Measurements from ENCODE around the gene AURKAIP1. TPM values are rescaled to one million over a fixed set of nuclear protein-coding genes. Genes with fewer than 3 reads are reported as not detected.

Gene AURKAIP1
- total RNA-seq, 1 experiment from 2014 or later: 196 TPM

- no peaks in the 10 kb centered on the region for H4K20me1 ChIP-seq (ENCODE audit: control insufficient read depth, insufficient read depth, insufficient read length)
- no peak overlapping the region for H4K91ac ChIP-seq (ENCODE audit: insufficient read length, low read depth, low read length)
- no peak overlapping the region for H3K27ac ChIP-seq (ENCODE audit: insufficient read length, low read depth, low read length)
- H3K4me1 Mint-ChIP-seq: peaks cover 6 to 9% of the 10 kb centered on the region in 2 experiments
- H3K4me3 Mint-ChIP-seq: no peak overlapping the region
- H2BK12ac ChIP-seq (ENCODE audit: insufficient read length, low read depth, low read length): no peak overlapping the region
- peaks cover 29% of the 10 kb centered on the region for H3K27me3 Mint-ChIP-seq (ENCODE audit: low read depth)
- H2AFZ ChIP-seq (ENCODE audit: low read length): no peak overlapping the region
- H3K4me2 ChIP-seq (ENCODE audit: insufficient read depth, insufficient read length, low read length): no peak overlapping the region
- H3K23me2 ChIP-seq (ENCODE audit: insufficient read length, low read depth, low read length, poor library complexity, severe bottlenecking): no peaks in the 10 kb centered on the region
- no peak overlapping the region for H3T11ph ChIP-seq (ENCODE audit: low read length)
- no peak overlapping the region for H4K5ac ChIP-seq (ENCODE audit: insufficient read length, low read depth, low read length)
- H3K9me3 ChIP-seq (ENCODE audit: control insufficient read depth, low read depth, low read length): peaks cover 20% of the 10 kb centered on the region
- no peak overlapping the region for H2BK120ac ChIP-seq (ENCODE audit: low read depth, low read length, poor library complexity, severe bottlenecking)
- no peak overlapping the region for H3K56ac ChIP-seq (ENCODE audit: insufficient read length, low read depth, low read length)
- H3K27me3 ChIP-seq (ENCODE audit: insufficient read depth, low read length): no peaks in the 10 kb centered on the region
- H3K23ac ChIP-seq (ENCODE audit: insufficient read length, low read depth, low read length): no peak overlapping the region
- no peaks in the 10 kb centered on the region; the same call in 1 of the 2 replicates for H3K4me1 ChIP-seq (ENCODE audit: insufficient read depth, low read length)
- no peak for DNase-seq
- H2BK20ac ChIP-seq (ENCODE audit: low read depth, low read length, poor library complexity, severe bottlenecking): no peak overlapping the region
- no peak overlapping the region for H3K27ac Mint-ChIP-seq
- TF ChIP-seq CTCF (conservative IDR thresholded peaks at IDR 0.05): no peak
- H3K4ac ChIP-seq (ENCODE audit: low read depth, low read length): no peak overlapping the region
- no peak overlapping the region for H3K14ac ChIP-seq (ENCODE audit: insufficient read depth, low read length)
- 100% methylated on average over 10 of the region's 10 CpGs for WGBS (ENCODE audit: extremely low coverage, insufficient read length, low lambda C conversion rate)
- no peaks in the 10 kb centered on the region for H3K79me2 ChIP-seq (ENCODE audit: insufficient read depth, low read length)
- H2BK5ac ChIP-seq (ENCODE audit: insufficient read length, low read length): no peak overlapping the region
- H3K9ac ChIP-seq (ENCODE audit: extremely low read depth, insufficient read length, low read length): no peak overlapping the region
- no peaks in the 10 kb centered on the region for H3K36me3 Mint-ChIP-seq (ENCODE audit: insufficient read depth in 1 of 3, low read depth in 3 of 3)
- H3K18ac ChIP-seq (ENCODE audit: insufficient read length, low read depth, low read length): no peak overlapping the region
- no peak overlapping the region for H2AK5ac ChIP-seq (ENCODE audit: insufficient read length, low read length)
- H3K79me1 ChIP-seq (ENCODE audit: insufficient read depth, low read depth, low read length, poor library complexity, severe bottlenecking): no peaks in the 10 kb centered on the region
- H4K8ac ChIP-seq (replicated peaks; ENCODE audit: insufficient read length, low read depth, low read length): no peak overlapping the region
- H2BK15ac ChIP-seq (ENCODE audit: low read depth, low read length): no peak overlapping the region
- no peaks in the 10 kb centered on the region; a peak in 1 of 5 replicates for H3K9me3 Mint-ChIP-seq
Observed at GRCh38 chr1:1365875-1366698, 8.9 kb downstream of the AURKAIP1 start.

All from H9 (cell line).